Bronchial epithelial cell (primary cell): ENCODE measurements around the gene PI4K2B. TPM values are rescaled to one million over a fixed set of nuclear protein-coding genes. Genes with fewer than 3 reads are reported as not detected.
"Not testable (repeated sequence)": the region's sequence is repeated elsewhere in the genome, so short reads cannot be mapped to it uniquely, and the experiment has no call there.

Source experiments
- DNase-seq: peaks from one replicate; pipeline ENCODE4 v3.0.0-alpha.2; 2010; ENCODE audit warnings: low read depth
- FAIRE-seq: peaks from 2 replicates; lab custom pipeline; 2011; peaks lifted over from hg19 to GRCh38; lab: Jason Lieb, UNC
- H3K27me3 ChIP-seq: 2 replicates; pipeline ENCODE4 v1.5.1; 2011; ENCODE audit warnings: low read length; ENCODE audit not compliant: control insufficient read depth, insufficient read depth
- H3K36me3 ChIP-seq: 2 replicates; pipeline ENCODE4 v1.5.1; 2011; ENCODE audit warnings: low read length; ENCODE audit not compliant: control insufficient read depth, insufficient read depth
- H3K4me3 ChIP-seq: 2 replicates; pipeline ENCODE4 v1.5.1; 2011; ENCODE audit warnings: mild to moderate bottlenecking, low read depth, low read length, control low read depth
- total RNA-seq: library from RNA; depleted of rRNA; stranded (reverse); fragments of >200 nt; gene quantifications from 2 replicates; pipeline ENCODE4 v1.2.1, GENCODE V29; 2014
- TF ChIP-seq, protein P1 (sequence below): IDR thresholded peaks from 2 replicates; pipeline ENCODE4 v1.5.1; 2011; ENCODE audit warnings: mild to moderate bottlenecking, moderate library complexity, low read length, control low read depth, inconsistent platforms; ENCODE audit not compliant: insufficient read depth, severe bottlenecking

Gene PI4K2B
- total RNA-seq, 1 donor from 2014 or later: 14.5 TPM

DNA sequence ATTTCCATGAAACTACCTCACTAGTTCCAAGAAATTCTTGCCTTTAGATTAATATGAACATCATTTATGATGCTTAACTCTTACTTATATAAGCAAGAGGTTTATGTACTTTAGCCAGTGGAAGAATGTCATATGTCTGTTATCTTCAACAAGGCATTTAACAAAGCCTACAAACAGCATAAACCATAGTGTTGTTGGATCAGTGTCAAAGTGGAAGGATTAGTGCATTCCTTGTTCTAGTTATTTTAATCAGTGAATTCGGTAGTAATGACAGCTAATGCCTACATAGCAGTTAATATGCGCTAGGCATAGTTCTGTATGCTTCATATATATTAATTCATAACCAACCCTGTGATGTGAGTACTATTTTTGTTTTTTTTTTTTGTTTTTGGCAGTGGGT, 3.1 kb downstream of the PI4K2B start:
- no peak for DNase-seq
- Histone ChIP-seq H3K36me3 (no peaks in the 10 kb centered on the region), H3K4me3 (no peak overlapping the region), H3K27me3 (no peaks in the 10 kb centered on the region)
- FAIRE-seq: no peak
- TF ChIP-seq, protein P1, sequence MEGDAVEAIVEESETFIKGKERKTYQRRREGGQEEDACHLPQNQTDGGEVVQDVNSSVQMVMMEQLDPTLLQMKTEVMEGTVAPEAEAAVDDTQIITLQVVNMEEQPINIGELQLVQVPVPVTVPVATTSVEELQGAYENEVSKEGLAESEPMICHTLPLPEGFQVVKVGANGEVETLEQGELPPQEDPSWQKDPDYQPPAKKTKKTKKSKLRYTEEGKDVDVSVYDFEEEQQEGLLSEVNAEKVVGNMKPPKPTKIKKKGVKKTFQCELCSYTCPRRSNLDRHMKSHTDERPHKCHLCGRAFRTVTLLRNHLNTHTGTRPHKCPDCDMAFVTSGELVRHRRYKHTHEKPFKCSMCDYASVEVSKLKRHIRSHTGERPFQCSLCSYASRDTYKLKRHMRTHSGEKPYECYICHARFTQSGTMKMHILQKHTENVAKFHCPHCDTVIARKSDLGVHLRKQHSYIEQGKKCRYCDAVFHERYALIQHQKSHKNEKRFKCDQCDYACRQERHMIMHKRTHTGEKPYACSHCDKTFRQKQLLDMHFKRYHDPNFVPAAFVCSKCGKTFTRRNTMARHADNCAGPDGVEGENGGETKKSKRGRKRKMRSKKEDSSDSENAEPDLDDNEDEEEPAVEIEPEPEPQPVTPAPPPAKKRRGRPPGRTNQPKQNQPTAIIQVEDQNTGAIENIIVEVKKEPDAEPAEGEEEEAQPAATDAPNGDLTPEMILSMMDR: no peak

DNA sequence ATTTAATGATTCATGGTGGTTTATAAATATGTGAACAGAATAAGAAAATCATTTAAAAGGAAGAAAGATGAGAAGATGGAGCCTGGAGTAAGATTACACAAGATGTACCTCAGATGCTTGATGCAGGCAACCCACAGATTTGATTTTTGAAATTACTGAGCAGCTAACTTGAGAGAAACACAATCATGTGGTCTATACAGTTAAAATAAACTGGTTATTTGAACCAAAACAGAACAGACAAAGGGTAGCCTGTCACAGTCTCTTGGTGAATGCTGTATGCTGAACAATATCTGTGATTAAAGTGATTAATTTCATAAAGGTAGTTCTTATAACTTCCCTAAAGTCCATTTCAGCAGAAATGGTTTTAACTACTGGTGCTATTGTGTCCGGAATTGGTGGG, 4.2 kb downstream of the PI4K2B start:
- TF ChIP-seq, protein P1: no peak
- FAIRE-seq (no peak), DNase-seq (no peak)
- Histone ChIP-seq H3K36me3 (no peaks in the 10 kb centered on the region), H3K4me3 (no peak overlapping the region), H3K27me3 (no peaks in the 10 kb centered on the region)

DNA sequence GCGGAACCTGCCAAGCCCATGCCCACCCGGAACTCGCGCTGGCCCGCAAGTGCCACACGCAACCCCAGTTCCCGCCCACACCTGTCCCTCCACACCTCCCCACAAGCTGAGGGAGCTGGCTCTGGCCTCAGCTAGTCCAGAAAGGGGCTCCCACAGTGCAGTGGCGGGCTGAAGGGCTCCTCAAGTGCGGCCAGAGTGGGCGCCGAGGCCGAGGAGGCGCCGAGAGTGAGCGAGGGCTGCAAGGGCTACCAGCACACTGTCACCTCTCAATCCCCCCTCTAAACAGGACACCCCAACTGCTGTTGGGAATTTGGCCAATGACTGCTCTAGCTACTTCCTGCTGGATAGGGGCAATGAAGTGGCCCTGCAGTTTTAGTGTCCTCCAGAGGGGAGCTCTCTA, 5.7 kb downstream of the PI4K2B start:
- not testable (repeated sequence) for H3K4me3 ChIP-seq, H3K36me3 ChIP-seq, DNase-seq, FAIRE-seq, H3K27me3 ChIP-seq

DNA sequence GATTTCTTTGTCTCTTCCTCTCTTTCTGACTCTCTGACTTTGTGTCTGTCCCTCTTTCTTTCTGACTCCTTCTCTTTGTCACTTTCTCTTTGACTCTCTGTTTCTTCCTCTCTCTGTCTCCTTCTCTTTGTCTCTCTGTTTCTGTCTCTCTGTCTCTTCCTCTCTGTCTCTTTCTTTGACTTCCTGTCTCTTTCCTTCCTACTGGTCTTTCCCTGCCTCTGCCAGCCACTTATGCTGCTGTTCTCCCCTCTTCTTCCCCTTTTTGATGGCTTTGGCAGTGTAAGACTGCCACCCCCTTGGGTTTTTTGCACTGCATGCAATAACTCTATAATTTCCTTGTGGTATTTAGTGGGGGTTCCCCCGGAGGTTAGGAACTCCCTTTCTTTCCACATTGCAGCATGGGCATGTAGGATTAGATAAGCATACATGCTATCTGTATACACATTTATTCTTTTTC, 6.9 kb downstream of the PI4K2B start:
- not testable (repeated sequence) for DNase-seq, FAIRE-seq, H3K36me3 ChIP-seq, H3K4me3 ChIP-seq, H3K27me3 ChIP-seq

DNA sequence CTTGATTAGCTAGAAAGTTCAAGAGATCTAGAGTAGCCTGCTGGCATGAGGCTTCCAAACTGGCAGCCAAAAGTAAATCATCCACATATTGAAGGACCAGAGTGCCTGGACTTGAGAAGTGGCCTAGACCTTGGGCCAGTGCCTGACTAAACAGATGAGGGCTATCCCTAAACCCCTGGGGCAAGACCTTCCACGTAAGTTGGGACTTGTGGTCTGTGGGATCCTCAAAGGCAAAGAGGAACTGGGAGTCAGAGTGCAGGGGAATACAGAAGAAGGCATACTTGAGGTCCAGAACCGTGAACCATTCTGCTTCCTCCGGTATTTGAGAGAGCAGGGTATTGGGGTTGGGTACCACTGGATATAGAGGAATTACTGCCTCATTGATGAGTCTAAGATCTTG, 8.4 kb downstream of the PI4K2B start:
- FAIRE-seq, H3K27me3 ChIP-seq, DNase-seq, H3K36me3 ChIP-seq, H3K4me3 ChIP-seq: not testable (repeated sequence)

DNA sequence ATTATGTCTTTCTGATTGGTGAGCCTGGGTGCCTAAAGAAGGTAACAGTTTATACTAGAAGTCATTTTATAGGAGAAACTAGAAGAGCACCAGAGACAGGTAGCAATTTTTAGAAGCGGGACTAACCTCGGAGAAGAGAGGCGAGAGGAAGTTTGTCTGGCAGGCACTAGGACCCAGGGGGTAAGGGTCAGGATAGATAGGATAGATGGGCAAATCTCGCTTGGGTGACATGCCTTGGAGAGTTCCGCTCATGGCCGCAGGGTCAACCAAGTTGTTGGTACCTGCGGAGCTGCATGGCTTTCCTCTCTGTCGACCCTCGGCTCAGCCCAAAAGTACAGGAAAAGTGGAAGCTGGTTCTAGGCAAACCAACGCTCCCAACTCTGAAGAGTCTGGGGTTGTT, 11.3 kb downstream of the PI4K2B start:
- no peaks in the 10 kb centered on the region for H3K27me3 ChIP-seq
- H3K4me3 ChIP-seq: no peak overlapping the region
- TF ChIP-seq, protein P1: no peak
- FAIRE-seq (no peak), DNase-seq (no peak)
- H3K36me3 ChIP-seq: no peaks in the 10 kb centered on the region

DNA sequence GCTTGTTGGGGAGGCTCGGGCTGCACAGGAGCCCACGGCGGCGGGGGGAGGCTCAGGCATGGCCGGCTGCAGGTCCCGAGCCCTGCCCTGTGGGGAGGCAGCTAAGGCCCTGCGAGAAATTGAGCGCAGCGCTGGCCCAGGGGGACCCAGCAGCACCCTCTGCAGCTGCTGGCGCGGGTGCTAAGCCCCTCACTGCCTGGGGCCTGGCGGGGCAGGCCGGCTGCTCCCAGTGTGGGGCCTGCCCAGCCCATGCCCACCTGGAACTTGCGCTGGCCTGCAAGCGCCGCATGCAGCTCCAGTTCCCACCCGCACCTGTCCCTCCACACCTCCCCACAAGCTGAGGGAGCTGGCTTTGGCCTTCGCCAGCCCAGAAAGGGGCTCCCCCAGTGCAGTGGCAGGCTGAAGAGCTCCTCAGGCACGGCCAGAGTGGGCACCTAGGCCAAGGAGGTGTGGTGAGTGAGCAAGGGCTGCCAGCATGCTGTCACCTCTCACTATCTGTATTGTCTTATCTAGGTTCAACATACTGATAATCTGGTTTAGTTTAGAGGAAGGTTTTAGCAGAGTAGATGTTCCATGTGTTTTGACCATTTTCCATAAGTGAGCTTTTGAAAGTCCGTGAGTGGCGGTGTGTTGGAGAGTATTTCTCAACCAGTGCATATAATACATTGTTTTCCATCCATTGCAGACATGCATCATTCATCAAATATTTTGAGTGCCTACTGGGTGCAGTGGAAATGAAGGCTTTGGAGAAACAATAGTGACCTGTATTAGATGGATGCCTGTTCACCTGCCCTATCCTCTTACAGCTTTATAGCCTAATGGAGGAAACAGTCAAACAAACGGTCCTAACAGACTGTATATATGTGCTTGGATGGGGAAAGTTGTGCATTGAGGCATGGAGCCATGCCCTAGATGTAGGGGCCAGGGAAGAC, 13.1 kb downstream of the PI4K2B start:
- TF ChIP-seq, protein P1: no peak
- FAIRE-seq: no peak
- H3K4me3 ChIP-seq: no peak overlapping the region

DNA sequence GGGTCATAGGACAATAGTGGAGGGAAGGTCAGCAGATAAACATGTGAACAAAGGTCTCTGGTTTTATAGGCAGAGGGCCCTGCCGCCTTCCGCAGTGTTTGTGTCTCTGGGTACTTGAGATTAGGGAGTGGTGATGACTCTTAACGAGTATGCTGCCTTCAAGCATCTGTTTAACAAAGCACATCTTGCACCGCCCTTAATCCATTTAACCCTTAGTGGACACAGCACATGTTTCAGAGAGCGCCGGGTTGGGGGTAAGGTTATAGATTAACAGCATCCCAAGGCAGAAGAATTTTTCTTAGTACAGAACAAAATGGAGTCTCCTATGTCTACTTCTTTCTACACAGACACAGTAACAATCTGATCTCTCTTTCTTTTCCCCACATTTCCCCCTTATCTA, 15.0 kb downstream of the PI4K2B start:
- DNase-seq, FAIRE-seq, H3K27me3 ChIP-seq, H3K36me3 ChIP-seq, H3K4me3 ChIP-seq: not testable (repeated sequence)

More for the DNA sequence above, 13.1 kb downstream of the PI4K2B start:
- no peak for DNase-seq
- H3K27me3 ChIP-seq: no peaks in the 10 kb centered on the region
- H3K36me3 ChIP-seq: no peaks in the 10 kb centered on the region

DNA sequence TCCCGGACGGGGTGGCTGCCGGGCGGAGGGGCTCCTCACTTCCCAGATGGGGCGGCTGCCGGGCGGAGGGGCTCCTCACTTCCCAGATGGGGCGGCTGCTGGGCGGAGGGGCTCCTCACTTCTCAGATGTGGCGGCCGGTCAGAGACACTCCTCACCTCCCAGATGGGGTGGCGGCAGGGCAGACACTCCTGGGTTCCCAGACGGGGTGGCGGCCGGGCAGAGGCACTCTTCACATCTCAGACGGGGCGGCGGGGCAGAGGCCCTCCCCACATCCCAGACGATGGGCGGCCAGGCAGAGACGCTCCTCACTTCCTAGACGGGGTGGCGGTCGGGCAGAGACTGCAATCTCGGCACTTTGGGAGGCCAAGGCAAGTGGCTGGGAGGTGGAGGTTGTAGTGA, 15.7 kb downstream of the PI4K2B start:
- H3K36me3 ChIP-seq, FAIRE-seq, H3K27me3 ChIP-seq, H3K4me3 ChIP-seq, DNase-seq: not testable (repeated sequence)
